GM08714 (cell line): ENCODE data around the gene LRRC59.
A peak's percentile ranks its signal among the peaks of the same experiment; 100 is the strongest.
"Not testable (repeated sequence)": the region's sequence is repeated elsewhere in the genome, so short reads cannot be mapped to it uniquely, and the experiment has no call there.

ENCODE experiments used
- H3K4me3 ChIP-seq: fragments of 200-500 bp; sonication (Bioruptor generic); 2 replicates; pipeline ENCODE4 v1.5.1; 2014; ENCODE audit warnings: mild to moderate bottlenecking, low read length, inconsistent platforms
- ZNF274 ChIP-seq: IDR thresholded peaks from 2 replicates; pipeline ENCODE4 v1.6.1; 2012; ENCODE audit warnings: mild to moderate bottlenecking, low read depth, low read length

LRRC59 gene

DNA sequence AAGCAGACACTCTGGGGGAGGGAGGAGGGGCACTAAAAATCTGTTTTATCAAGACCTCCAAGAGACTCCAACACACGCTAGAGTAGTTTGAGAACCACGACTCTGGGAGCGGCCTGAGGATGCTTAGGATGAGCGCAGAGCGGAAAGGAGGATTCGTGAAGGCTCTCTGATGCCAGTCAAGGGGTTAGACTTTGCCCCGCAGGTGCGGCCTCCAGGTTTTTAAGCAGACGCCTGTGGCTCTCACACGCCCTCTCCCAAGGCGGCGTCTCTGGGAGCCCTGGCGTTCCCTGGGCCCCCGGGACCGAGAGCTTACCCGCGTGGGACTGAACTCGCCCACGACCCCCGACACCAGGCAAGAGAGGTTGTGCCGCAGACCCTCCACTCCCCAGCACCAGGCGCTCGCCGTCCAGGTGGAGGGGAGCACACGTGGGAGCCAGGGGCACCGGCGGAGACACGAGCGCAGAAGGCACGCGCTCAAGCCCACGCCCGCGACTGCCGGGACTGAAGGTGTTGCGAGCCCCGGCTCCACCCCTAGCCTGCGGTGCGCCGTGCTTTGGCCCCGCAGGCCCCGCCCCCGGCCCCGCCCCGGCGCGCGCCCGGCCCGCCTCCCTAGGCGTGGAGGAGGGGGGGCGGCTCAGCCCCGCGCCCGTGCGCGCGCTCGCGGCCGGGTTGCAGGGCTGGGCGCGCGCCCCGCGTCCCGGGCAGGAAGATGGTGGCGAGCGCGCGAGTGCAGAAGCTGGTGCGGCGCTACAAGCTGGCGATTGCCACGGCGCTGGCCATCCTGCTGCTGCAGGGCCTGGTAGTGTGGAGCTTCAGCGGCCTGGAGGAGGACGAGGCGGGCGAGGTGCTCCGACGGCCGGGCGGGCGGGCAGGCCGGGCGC, 51.7 kb downstream of the LRRC59 start, which contains the start of gene XYLT2:
XYLT2 (plus strand) TSS at position 695 of the 881 bp plus-strand sequence; CDS start at position 710, 15 bp downstream.
- no peak for TF ChIP-seq ZNF274
- H3K4me3 ChIP-seq: peak within 1 kb of the TSS; percentile 67

DNA sequence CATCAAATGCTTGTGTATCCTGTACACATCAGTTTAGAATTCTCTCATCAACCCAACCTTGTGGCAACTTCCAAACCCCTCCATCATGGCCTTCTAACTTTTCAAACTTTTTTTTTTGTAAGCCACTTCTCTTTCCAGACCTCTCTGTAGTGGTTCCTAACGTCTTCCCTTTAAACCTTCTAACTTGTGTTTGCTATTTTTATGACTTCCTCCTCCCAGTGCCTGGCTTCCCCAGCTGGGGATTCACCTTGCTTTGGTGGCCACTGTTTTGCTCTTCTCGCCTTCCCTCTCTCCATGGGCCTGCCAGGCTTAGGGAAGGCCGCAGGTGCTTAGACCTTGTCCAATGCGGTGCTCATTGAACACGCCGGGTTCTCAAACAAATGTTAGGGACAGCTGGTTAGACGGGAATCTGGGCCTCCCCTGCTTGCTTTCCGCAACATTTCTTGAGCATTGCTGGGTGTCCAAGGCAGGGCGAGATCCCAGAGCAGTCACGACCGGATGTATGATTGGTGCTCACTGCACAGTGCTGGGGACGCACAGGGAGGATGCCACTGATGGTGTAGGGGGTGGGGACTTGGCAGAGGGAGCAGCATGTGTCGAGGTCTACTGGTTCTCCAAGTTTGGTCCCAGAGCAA, 52.5 kb downstream of the LRRC59 start:
- TF ChIP-seq ZNF274: no peak
- no peak overlapping the region for H3K4me3 ChIP-seq

DNA sequence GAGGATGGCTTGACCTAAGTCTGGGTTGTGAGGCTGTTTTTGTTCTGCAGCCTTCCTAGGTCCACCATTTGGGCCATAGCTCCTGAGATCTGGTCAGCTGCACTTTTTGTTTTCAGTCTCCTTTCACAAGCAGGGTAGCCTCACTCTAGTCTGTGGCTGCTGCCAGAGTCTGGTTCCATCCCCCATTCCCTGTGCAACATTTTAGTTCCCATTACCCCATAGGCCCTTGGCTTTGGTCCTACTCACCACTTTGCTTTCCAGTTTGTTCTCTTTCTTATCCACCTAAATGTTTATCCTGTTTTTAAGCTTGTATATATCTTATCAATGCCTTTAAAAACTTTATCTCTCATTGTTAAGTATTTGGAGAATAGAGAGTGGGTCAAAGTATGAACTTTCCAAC, 57.9 kb downstream of the LRRC59 start:
- no peak overlapping the region for H3K4me3 ChIP-seq
- no peak for TF ChIP-seq ZNF274

- no peak overlapping the region for H3K4me3 ChIP-seq
- TF ChIP-seq ZNF274: no peak
These were observed 58.7 kb downstream of the LRRC59 start for GRCh38 chr17:50338645-50339044.

DNA sequence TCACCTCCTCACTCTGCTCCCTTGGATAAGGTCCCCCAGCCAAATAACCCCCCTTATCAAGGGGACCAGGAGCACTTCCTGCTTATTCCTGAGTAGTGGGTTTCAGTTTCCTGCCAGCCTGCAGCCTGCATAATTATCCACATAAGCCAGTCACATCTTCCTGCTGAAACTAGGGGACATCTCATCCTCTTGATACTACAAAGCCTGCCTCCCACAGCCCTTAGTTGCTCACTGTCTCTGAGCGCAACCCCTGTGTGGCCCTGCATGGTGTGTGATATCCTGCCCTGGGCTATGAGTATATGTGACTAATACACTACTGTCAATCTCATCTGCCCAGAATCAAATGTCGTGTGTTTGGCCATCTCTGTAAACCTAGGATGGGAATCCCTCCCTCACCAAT, 59.4 kb downstream of the LRRC59 start:
- no peak overlapping the region for H3K4me3 ChIP-seq
- no peak for TF ChIP-seq ZNF274

DNA sequence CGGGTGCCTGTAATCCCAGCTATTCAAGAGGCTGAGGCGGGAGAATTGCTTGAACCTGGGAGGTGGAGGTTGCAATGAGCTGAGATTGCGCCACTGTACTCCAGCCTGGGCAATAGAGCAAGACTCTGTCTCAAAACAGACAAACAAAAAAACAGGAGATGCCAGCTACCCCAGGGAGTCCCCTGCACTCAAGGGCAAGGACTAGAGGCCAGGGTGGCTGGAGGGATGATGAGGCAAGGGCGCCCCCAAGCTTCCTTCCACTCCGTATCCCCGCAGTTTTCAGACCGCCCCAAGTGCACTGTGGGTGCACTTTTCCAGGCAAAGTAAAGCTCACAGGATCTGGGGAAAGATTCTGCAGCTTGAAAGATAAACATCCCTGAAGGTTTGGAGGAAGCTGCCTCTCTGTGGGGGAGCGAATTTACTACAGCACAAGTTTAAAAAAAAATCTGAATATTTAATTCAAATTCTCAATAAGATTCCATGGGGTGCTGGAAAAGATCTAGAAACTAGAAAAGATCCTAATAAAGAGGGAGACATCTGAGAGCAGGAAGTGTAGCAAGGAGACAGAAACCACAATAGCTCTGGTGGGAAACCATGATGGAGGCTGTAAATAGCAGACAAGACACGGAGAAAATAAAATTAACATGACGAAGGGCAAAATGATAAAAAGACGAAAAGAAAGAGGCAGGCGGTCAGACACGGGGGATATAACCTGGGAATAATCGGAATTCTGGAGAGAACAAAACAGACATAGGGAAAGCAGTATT, 63.8 kb downstream of the LRRC59 start:
- H3K4me3 ChIP-seq: not testable (repeated sequence)

GRCh38 chr17:50332196-50332595, 65.1 kb downstream of the LRRC59 start:
- H3K4me3 ChIP-seq: no peak overlapping the region
- TF ChIP-seq ZNF274: no peak
